H1 (cell line): ENCODE results near the gene MAN1A2.
"Not testable (repeated sequence)": the region's sequence is repeated elsewhere in the genome, so short reads cannot be mapped to it uniquely, and the experiment has no call there.

Experiments
- CTCF ChIP-seq, 3 experiments: IDR thresholded peaks; 1 replicate in 2 of 3; 2 replicates in 1 of 3; pipeline versions ENCODE4 v1.5.1 to v1.6.1; 2011; ENCODE audit warnings: low read length in 3 of 3, mild to moderate bottlenecking in 3 of 3, inconsistent platforms in 2 of 3, low read depth in 1 of 3, moderate library complexity in 1 of 3; ENCODE audit not compliant: insufficient read depth in 1 of 3; ENCODE audit errors: control extremely low read depth in 1 of 3
- POLR2A ChIP-seq, 2 experiments: IDR thresholded peaks; 1 replicate in 1 of 2; 2 replicates in 1 of 2; pipeline ENCODE4 v1.6.1; 2011; ENCODE audit warnings: low read depth in 2 of 2, low read length in 2 of 2, mild to moderate bottlenecking in 2 of 2; ENCODE audit errors: control extremely low read depth in 1 of 2
- SRF ChIP-seq: IDR thresholded peaks from 2 replicates; pipeline ENCODE4 v1.6.1; 2011; ENCODE audit warnings: mild to moderate bottlenecking, low read depth, low read length, moderate library complexity
- TEAD4 ChIP-seq: IDR thresholded peaks from 2 replicates; pipeline ENCODE4 v1.6.1; 2012; ENCODE audit warnings: low read depth, low read length, inconsistent platforms, mixed read lengths
- ZNF274 ChIP-seq: IDR thresholded peaks from 2 replicates; pipeline ENCODE4 v1.7.0; 2012; ENCODE audit warnings: low read length, borderline replicate concordance; ENCODE audit errors: extremely low read depth

DNA sequence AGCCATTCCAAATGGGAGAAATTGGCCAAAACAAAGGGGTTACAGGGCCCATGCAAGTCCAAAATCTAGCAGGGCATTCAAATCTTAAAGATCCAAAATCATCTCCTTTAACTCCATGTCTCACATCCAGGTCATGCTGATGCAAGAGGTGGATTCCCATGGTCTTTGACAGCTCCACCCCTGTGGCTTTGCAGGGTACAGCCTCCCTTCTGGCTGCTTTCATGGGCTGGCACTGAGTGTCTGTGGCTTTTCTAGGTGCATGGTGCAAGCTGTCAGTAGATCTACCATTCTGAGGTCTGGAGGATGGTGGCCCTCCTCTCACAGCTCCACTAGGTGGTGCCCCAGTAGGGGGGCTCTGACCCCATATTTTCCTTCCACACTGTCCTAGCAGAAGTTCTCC lies 191.2 kb downstream of the MAN1A2 start:
- not testable (repeated sequence) for TF ChIP-seq TEAD4; CTCF (IDR thresholded peaks at IDR 0.05; ENCODE audit: control extremely low read depth in 1 of 3, insufficient read depth in 1 of 3, low read depth in 1 of 3, low read length in 3 of 3); SRF; POLR2A (IDR thresholded peaks at IDR 0.05; ENCODE audit: control extremely low read depth in 1 of 2, low read depth in 2 of 2, low read length in 2 of 2); ZNF274
